Gastrocnemius medialis (tissue), 4 donors: ENCODE measurements around the gene ATP2C2. TPM values are rescaled to one million over a fixed set of nuclear protein-coding genes. Genes with fewer than 3 reads are reported as not detected.

ENCODE experiments used
- ATAC-seq, 2 donors: fragments of 150-250 bp; one replicate each; pipeline ENCODE4 v1.9.1; 2016
- DNase-seq, 2 donors: peaks; one replicate each; pipeline ENCODE4 v3.0.0-alpha.2; 2019
- H3K27ac ChIP-seq, 4 donors: fragments of 200-600 bp; sonication (generic); 1 replicate in 1 of 4; 2 replicates in 3 of 4; pipeline ENCODE4 v1.5.1; 2016 to 2018; ENCODE audit warnings: mild to moderate bottlenecking in 2 of 4, moderate library complexity in 1 of 4
- H3K27me3 ChIP-seq, 3 donors: fragments of 200-600 bp; sonication (generic) in 2 of 3; 1 replicate in 1 of 3; 2 replicates in 2 of 3; pipeline versions ENCODE4 v1.5.1 to v1.6.0; 2016 to 2019; ENCODE audit warnings: mild to moderate bottlenecking in 1 of 3, moderate library complexity in 1 of 3
- H3K36me3 ChIP-seq, 2 donors: fragments of 200-600 bp; sonication (generic) in 1 of 2; one replicate each; pipeline ENCODE4 v1.5.1; 2017 to 2018
- H3K4me1 ChIP-seq, 2 donors: fragments of 200-600 bp; sonication (generic) in 1 of 2; one replicate each; pipeline ENCODE4 v1.5.1; 2016 to 2017; ENCODE audit warnings: mild to moderate bottlenecking in 2 of 2
- H3K4me3 ChIP-seq, 4 donors: fragments of 200-600 bp; sonication (generic) in 3 of 4; 1 replicate in 1 of 4; 2 replicates in 3 of 4; pipeline ENCODE4 v1.5.1; 2016 to 2019; ENCODE audit warnings: mild to moderate bottlenecking in 2 of 4
- H3K9me3 ChIP-seq, 3 donors: fragments of 200-600 bp; sonication (generic) in 2 of 3; 1 replicate in 1 of 3; 2 replicates in 2 of 3; pipeline ENCODE4 v1.5.1; 2016 to 2019
- POLR2A ChIP-seq, 2 donors: fragments of 450-650 bp; IDR thresholded peaks; one replicate each; pipeline ENCODE4 v1.6.1; 2017; ENCODE audit warnings: antibody characterized with exemption in 2 of 2, mild to moderate bottlenecking in 2 of 2, moderate library complexity in 2 of 2
- in situ Hi-C, 4 donors: fragments of 200-750 bp; cut with MboI; loops; one replicate each; pipeline versions ENCODE4 v1.15.0 to v1.8.0; 2017; ENCODE audit warnings: low sequenced_read_pairs in 4 of 4
- intact Hi-C: fragments of 100-400 bp; cut with DNase I; formaldehyde crosslinking; loops from one replicate; pipeline ENCODE4 v1.15.1; 2023; ENCODE audit warnings: low total_unique reads
- total RNA-seq, 4 donors: library from RNA; depleted of rRNA; stranded (reverse); fragments of >200 nt; gene quantifications; one replicate each; pipeline versions ENCODE4 v1.1.0 to v1.2.3, GENCODE V29; 2016
- TF ChIP-seq, protein P1 (sequence below), 5 experiments: fragments of 450-650 bp in 3 of 5; fragments of 200-600 bp in 2 of 5; sonication (generic) in 2 of 5; IDR thresholded peaks in 4 of 5; conservative IDR thresholded peaks in 1 of 5; 1 replicate in 4 of 5; 2 replicates in 1 of 5; pipeline ENCODE4 v1.5.1; 2016 to 2019; ENCODE audit warnings: antibody characterized with exemption in 5 of 5, mild to moderate bottlenecking in 3 of 5, moderate library complexity in 3 of 5

The ATP2C2 gene
- total RNA-seq, 4 donors from 2014 or later = 0.44 TPM; not detected in 3

DNA sequence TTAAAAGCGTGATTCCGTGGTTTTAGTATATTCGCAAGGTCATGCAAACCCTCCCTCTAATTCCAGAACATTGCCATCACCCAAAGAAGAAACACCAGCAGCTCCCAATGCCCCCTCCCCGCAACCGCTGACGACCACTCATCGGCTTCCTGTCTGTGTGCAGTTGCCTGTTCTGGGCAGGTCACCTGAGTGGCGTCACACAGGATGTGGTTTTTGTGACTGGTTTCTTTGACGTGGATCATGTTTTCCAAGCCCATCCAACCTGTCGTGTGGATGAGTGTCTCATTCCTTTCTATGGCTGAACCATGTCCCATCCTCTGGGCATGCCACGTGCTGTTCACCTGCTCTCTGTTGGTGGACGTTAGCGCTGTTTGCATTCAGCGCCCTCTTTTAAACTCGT is 8.2 kb upstream of the ATP2C2 start:
- no peaks in the 10 kb centered on the region for H3K27me3 ChIP-seq
- in situ Hi-C loops (no loop called here), intact Hi-C loops (no loop called here)
- no peaks in the 10 kb centered on the region for H3K36me3 ChIP-seq
- no peaks in the 10 kb centered on the region for H3K9me3 ChIP-seq
- no peak for ATAC-seq
- no peak overlapping the region for H3K27ac ChIP-seq
- DNase-seq = no peak
- H3K4me3 ChIP-seq = no peak overlapping the region
- TF ChIP-seq, protein P1, sequence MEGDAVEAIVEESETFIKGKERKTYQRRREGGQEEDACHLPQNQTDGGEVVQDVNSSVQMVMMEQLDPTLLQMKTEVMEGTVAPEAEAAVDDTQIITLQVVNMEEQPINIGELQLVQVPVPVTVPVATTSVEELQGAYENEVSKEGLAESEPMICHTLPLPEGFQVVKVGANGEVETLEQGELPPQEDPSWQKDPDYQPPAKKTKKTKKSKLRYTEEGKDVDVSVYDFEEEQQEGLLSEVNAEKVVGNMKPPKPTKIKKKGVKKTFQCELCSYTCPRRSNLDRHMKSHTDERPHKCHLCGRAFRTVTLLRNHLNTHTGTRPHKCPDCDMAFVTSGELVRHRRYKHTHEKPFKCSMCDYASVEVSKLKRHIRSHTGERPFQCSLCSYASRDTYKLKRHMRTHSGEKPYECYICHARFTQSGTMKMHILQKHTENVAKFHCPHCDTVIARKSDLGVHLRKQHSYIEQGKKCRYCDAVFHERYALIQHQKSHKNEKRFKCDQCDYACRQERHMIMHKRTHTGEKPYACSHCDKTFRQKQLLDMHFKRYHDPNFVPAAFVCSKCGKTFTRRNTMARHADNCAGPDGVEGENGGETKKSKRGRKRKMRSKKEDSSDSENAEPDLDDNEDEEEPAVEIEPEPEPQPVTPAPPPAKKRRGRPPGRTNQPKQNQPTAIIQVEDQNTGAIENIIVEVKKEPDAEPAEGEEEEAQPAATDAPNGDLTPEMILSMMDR (IDR thresholded peaks at IDR 0.05 in 4 of 5, conservative IDR thresholded peaks at IDR 0.05 in 1 of 5) = no peak
- no peak for TF ChIP-seq POLR2A (IDR thresholded peaks at IDR 0.05)
- H3K4me1 ChIP-seq = no peaks in the 10 kb centered on the region

DNA sequence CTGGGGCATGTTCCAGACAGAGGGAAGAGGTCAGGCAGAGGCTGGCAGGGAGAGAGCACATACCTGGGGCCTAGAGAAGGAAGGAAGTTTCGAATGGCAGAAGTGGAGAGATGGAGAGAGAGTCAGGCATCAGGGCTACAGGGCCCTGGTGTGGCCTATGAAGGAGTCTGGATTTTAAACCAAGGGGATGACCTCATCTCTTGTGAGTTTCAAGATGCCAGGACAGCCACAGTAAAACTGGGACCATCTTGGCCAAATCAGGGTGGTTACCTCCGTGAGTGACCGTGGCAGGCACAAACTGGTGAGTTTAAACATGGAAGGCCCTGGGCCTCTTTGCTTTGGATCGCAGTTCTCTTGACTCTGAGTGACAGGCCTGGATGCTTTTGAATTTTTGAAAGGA is 7.6 kb upstream of the ATP2C2 start:
- in situ Hi-C loops = no loop called here
- no peak overlapping the region for H3K4me3 ChIP-seq

DNA sequence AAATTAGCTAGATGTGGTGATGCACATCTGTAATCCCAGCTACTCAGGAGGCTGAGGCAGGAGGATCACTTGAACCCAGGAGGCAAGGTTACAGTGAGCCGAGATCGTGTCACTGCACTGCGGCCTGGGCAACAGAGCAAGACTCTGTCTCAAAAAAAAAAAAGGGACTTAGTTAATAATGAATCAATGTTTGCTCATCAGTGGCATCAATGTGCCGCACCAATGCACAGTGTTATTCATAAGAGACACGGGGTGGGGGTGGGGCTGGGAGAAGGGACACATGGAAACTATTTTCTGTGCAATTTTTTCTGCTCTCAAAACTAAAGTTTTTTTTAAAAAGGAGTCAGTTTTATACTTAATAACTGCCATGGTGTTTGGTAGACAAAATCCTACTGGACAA is 6.8 kb upstream of the ATP2C2 start:
- TF ChIP-seq, protein P1 (IDR thresholded peaks at IDR 0.05 in 4 of 5, conservative IDR thresholded peaks at IDR 0.05 in 1 of 5) = no peak
- no peak for TF ChIP-seq POLR2A (IDR thresholded peaks at IDR 0.05)
- H3K4me3 ChIP-seq = no peak overlapping the region
- in situ Hi-C loops = no loop called here
- intact Hi-C loops = no loop called here
- H3K4me1 ChIP-seq = no peaks in the 10 kb centered on the region
- DNase-seq = no peak
- peaks cover 0 to 4% (median 0%) of the 10 kb centered on the region in 3 donors for H3K27me3 ChIP-seq
- H3K9me3 ChIP-seq = no peaks in the 10 kb centered on the region
- no peak overlapping the region for H3K27ac ChIP-seq
- no peaks in the 10 kb centered on the region for H3K36me3 ChIP-seq
- ATAC-seq = no peak

More for the DNA sequence above, 7.6 kb upstream of the ATP2C2 start:
- no peak for DNase-seq
- H3K9me3 ChIP-seq = no peaks in the 10 kb centered on the region
- ATAC-seq = no peak
- H3K36me3 ChIP-seq = no peaks in the 10 kb centered on the region
- no peaks in the 10 kb centered on the region for H3K27me3 ChIP-seq
- no peaks in the 10 kb centered on the region for H3K4me1 ChIP-seq
- TF ChIP-seq, protein P1 (IDR thresholded peaks at IDR 0.05 in 4 of 5, conservative IDR thresholded peaks at IDR 0.05 in 1 of 5) = no peak
- no peak for TF ChIP-seq POLR2A (IDR thresholded peaks at IDR 0.05)
- intact Hi-C loops = no loop called here
- no peak overlapping the region for H3K27ac ChIP-seq

DNA sequence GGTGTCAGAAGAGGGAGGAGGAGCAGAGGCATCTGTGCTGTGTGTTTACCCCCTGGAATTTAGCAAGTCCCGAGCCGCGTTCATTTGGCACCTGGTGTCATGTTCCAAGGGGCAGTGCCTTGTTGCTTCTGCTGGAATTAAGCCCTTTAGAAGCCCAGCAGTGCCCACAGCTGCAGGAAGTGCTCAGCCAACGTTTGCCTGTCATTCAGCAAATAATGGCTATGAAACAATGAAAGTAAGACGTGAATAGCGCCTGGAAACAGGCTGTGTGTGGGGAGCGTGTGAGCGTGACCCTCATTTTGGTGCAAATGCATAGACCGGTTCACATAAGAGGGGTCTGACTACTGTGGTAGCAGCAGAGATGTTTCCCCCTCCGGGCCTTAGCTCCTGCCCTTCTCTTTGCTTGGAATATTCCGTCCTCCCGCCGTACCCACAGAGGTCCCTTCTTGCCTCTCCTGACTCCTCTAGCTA is 5.8 kb upstream of the ATP2C2 start:
- intact Hi-C loops = no loop called here
- peaks cover 5 to 13% (median 9%) of the 10 kb centered on the region in 3 donors for H3K27me3 ChIP-seq
- TF ChIP-seq, protein P1 (IDR thresholded peaks at IDR 0.05 in 4 of 5, conservative IDR thresholded peaks at IDR 0.05 in 1 of 5) = no peak
- no peak for TF ChIP-seq POLR2A (IDR thresholded peaks at IDR 0.05)

DNA sequence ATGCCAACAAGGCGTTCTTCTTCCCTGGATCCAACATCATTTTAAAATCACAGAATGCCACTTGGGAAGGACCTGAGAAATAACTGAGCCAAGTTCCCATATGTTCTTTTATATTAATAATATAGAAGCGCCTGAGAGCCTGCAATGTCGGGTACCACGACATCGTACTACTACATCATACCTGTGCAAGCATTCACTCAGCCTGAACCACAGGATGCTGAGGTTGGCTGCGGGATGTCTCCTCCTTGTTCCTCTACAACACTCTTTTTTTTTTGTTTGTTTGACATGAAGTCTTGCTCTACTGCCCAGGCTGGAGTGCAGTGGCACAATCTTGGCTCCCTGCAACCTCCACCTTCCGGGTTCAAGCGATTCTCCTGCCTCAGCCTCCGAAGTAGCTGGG is 2.1 kb upstream of the ATP2C2 start:
- TF ChIP-seq, protein P1 (IDR thresholded peaks at IDR 0.05 in 4 of 5, conservative IDR thresholded peaks at IDR 0.05 in 1 of 5) = no peak
- TF ChIP-seq POLR2A (IDR thresholded peaks at IDR 0.05) = no peak

More for the DNA sequence above, 5.8 kb upstream of the ATP2C2 start:
- Histone ChIP-seq H3K36me3 (no peaks in the 10 kb centered on the region), H3K27ac (no peak overlapping the region), H3K4me1 (no peaks in the 10 kb centered on the region), H3K9me3 (no peaks in the 10 kb centered on the region), H3K4me3 (no peak overlapping the region)
- no peak for DNase-seq
- in situ Hi-C loops = no loop called here
- no peak for ATAC-seq

More for the DNA sequence above, 2.1 kb upstream of the ATP2C2 start:
- no peak overlapping the region for H3K4me3 ChIP-seq
- in situ Hi-C loops = no loop called here
- no peaks in the 10 kb centered on the region for H3K36me3 ChIP-seq
- H3K27ac ChIP-seq = no peak overlapping the region
- H3K9me3 ChIP-seq = no peaks in the 10 kb centered on the region
- intact Hi-C loops = no loop called here
- H3K4me1 ChIP-seq = no peaks in the 10 kb centered on the region
- DNase-seq (no peak), ATAC-seq (no peak)
- H3K27me3 ChIP-seq = peaks cover 27 to 41% (median 40%) of the 10 kb centered on the region in 3 donors
